SK-N-SH (cell line): ENCODE data around the gene AGMO.

Experiments used
- CTCF ChIP-seq: fragments of 200-600 bp; sonication (generic); IDR thresholded peaks from 2 replicates; pipeline ENCODE4 v1.6.1; 2017; ENCODE audit warnings: antibody characterized with exemption, mild to moderate bottlenecking, moderate library complexity
- EP300 ChIP-seq, 2 experiments: IDR thresholded peaks; 2 replicates each; pipeline versions ENCODE4 v1.4.0 to v1.6.1; 2012; ENCODE audit warnings: borderline replicate concordance in 1 of 2, low read depth in 1 of 2, low read length in 1 of 2
- FOXM1 ChIP-seq: IDR thresholded peaks from 2 replicates; pipeline ENCODE4 v1.4.0; 2012; ENCODE audit warnings: low read depth, mild to moderate bottlenecking
- RAD21 ChIP-seq: IDR thresholded peaks from 2 replicates; pipeline ENCODE4 v1.6.1; 2012; ENCODE audit warnings: mild to moderate bottlenecking, low read length
- REST ChIP-seq: IDR thresholded peaks from 2 replicates; pipeline ENCODE4 v1.6.1; 2012; ENCODE audit warnings: mild to moderate bottlenecking, low read depth, low read length, moderate library complexity
- RXRA ChIP-seq: IDR thresholded peaks from 2 replicates; pipeline ENCODE4 v1.4.0; 2012; ENCODE audit warnings: low read depth, mild to moderate bottlenecking, borderline replicate concordance
- SIN3A ChIP-seq: IDR thresholded peaks from 2 replicates; pipeline ENCODE4 v1.6.1; 2012; ENCODE audit warnings: low read depth, mild to moderate bottlenecking, low read length, moderate library complexity, borderline replicate concordance

GRCh38 chr7:15292138-15292537, 269.7 kb downstream of the AGMO start:
- no peak for TF ChIP-seq RXRA
- TF ChIP-seq FOXM1: no peak
- TF ChIP-seq REST: no peak
- TF ChIP-seq SIN3A: no peak
- TF ChIP-seq RAD21: no peak
- TF ChIP-seq EP300 (IDR thresholded peaks at IDR 0.05; ENCODE audit: borderline replicate concordance in 1 of 2, low read depth in 1 of 2, low read length in 1 of 2): no peak
- no peak for TF ChIP-seq CTCF
